GM23248 (cell line): Measurements from ENCODE around the gene KAZALD1.

ENCODE experiments used
- EZH2 ChIP-seq: fragments of 200-600 bp; sonication (generic); IDR thresholded peaks from 2 replicates; pipeline ENCODE4 v1.6.1; 2018; ENCODE audit warnings: antibody characterized with exemption, mild to moderate bottlenecking; ENCODE audit not compliant: insufficient read depth, poor library complexity, severe bottlenecking
- EZH2phosphoT487 ChIP-seq: fragments of 200-600 bp; sonication (generic); IDR thresholded peaks from 2 replicates; pipeline ENCODE4 v1.6.1; 2018; ENCODE audit warnings: antibody characterized with exemption, moderate library complexity, mild to moderate bottlenecking, low read depth; ENCODE audit not compliant: insufficient read depth

- no peak for TF ChIP-seq EZH2phosphoT487
- TF ChIP-seq EZH2 = no peak
Observed at GRCh38 chr10:101092881-101093354, 31.1 kb downstream of the KAZALD1 start.
